Measurements from ENCODE around the gene RAB26. TPM values are rescaled to one million over a fixed set of nuclear protein-coding genes. Genes with fewer than 3 reads are reported as not detected.

The RAB26 gene
- total RNA-seq, 1 experiment from 2014 or later, result 3.2 TPM

DNA sequence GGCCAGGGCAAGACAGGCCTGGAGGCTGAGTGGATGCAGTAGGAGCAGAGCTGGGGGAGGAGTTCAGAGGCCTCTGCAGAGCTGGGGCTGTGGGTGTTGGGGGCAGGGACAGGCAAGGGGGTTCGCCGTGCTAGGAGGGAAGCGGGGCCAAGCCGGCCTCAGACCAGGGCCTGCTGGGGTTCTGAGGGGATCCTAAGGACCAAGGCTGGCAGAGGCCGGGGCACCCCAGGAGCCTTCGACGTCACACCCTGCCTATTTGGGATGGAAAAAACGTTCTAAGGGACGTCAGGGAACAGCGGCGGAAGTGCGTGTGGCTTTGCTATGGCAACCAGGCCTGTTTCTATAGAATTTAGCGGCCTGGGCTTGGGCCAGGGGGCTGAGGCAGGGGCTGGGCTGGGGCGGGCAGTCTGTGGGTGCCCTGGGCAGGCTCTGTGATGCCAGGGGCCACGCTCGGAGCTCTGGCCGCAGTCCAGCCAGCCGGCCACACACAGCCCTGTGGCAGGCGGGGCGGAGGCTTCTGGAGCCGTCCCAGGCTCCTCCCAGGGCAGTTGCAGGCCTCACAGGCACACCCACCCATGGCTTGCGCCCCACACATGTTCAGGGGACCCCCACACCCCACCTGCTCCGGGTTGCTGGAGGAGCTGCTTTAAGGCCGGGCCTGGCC is 10.9 kb downstream of the RAB26 start:
- DNase-seq (ENCODE audit: low spot score), result no peak

DNA sequence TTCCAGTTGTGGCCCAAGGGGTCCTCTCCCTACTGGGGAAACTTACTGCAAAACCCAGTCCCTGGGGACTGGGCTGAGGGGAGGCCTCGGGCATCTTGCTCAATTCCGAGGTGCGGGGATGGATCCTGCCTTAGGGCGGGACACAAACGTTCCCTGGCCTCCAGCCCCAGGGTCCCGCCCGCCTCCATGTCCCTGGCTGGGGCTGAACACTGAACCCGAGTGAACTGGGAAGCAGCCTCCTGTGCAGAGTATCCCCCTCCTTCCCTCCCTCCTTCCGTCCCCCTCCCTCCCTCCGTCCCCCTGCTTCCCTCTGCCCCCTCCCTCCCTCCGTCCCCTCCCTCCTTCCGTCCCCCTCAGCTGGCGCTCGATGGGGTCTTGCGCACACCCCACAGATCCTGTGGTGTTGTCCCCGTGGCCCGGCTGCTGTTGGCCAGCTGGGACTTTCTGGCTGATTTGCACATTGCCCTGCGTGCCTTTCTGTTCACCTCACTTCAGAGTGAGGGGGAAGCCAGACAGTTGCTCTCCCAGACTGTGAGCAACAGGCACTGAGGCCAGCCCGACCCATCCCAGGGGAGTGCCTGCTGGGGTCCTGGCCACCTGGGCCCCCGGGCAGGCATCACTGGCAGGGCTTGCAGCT is 12.6 kb downstream of the RAB26 start:
- DNase-seq (ENCODE audit: low spot score), result no peak

DNA sequence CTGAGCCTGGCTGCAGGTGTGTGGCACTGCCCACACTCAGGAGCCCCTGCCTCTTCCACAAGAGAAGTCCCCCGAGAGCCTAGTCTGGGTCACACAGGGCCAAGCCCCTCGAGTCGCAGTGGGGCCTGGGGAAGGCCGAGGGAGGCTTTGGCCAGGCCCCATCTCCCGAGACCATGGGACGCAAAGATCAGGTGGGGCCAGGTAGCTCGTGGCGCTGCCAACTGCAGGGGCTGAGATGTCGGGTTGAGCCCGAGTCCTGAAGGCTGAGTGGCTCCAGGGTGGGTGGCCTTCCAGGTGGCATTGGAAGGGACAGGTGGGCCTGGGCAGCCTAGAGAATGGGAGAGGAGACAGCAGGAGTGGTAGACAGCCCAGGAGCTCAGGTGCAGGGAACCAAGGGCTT is 13.5 kb downstream of the RAB26 start:
- no peak for DNase-seq (ENCODE audit: low spot score)

DNA sequence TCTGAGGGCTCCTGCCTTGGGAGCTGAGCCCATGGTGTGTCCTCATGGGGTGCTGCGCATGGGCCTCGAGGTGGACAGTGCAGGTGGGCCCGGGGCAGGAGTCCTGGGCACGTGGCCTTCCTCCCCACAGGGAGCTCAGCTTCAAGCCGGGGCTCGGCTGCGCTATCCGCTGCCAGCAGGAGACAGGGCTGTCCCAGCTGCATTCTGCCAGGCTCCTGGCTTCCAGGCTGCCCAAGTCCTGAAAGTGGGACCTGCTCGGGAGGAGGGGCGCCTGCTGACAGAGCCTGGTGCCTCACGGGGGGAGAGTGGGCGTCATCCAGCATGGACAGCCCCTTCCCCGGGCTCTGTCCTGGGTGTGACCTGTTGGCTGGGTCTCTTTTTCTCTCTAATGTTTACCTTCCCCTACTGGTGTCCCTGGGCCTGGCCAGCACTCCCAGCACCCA is 14.3 kb downstream of the RAB26 start:
- no peak for DNase-seq (ENCODE audit: low spot score)

DNA sequence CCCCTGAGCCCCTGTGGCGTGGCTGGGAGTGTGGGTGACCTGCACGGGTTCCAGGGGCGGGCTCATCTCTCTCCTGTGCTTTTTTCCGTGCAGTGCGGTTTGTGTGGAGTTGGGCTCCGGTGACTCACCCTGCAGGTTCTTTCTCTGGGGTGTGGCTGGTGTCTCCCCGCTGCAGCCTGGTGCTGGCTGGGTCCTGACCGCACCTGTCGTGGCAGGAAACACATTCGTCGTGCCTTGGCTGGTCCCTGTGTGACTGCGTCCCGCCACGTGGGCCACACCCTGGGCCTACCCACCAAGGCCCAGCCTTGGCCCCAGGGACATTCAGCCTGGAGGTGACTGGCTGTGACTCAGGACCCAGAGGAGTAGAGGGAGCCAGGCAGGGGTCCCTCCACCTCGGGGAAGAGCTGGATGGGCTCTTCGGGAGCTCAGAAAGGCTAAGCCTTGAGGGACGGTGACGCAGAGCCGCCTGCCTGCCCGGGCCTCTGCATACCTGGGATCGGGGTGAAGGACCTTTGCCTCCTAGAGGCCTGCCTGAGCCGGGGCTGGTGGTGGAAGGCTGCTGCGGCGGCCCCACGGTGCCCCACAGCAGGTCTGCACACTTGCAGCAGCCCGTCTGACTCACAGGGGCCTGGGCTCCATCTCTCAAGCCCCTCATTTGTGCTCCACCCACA is 14.9 kb downstream of the RAB26 start:
- DNase-seq (ENCODE audit: low spot score), result no peak

DNA sequence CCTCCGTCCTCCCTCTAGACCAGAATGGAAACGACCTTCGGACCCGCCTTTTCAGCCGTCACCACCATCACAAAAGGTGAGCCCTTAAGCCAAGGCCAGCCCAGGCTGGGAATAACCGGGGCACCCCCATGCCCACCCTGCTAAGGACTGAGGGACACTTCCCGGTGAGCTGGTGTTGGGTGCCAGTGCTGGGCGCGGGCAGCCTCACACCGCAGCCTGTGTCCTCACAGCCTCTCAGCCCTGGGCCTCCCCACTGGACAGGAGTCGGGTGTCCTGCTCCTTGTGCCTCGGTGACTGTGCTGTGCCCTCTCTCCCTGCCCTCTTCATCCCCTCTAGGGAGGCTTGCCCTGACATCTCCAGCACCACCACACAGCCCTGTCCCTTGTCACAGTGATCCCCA is 17.4 kb downstream of the RAB26 start:
- no peak for DNase-seq (ENCODE audit: low spot score)

DNA sequence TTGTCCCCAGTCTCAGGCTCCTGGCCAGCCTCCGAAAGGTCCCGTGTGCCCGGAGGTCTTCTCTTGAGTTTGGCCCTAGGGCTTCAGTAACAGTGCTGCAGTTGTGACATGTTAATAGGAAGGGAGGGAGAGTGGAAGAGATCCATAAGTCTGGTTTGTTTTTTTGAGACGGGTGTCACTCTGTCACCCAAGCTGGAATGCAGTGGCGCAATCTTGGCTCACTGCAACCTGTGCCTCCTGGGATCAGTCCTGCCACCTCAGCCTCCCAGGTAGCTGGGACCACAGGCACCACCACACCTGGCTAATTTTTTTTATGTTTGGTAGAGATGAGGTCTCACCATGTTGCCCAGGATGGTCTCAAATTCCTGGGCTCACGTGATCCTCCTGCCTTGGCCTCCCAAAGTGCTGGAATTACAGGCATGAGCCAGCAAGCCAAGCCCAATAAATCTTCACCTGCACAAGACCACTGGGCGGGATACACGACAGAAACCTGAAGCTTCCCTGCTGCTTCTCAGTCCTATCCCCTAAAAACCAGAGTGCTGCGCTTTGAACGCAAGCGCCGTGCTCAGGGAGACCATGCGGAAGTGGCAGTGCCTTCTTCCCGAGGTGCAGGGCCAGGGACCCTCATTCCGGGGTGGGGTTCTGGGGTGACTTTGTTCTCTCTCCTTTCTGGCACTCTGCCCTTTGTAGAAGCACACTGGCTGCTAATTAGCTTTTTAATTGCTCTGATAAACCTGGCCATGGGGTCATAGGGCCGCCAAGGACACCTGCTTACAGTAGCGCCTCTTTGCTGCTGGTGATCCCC is 18.0 kb downstream of the RAB26 start:
- DNase-seq (ENCODE audit: low spot score), result no peak

DNA sequence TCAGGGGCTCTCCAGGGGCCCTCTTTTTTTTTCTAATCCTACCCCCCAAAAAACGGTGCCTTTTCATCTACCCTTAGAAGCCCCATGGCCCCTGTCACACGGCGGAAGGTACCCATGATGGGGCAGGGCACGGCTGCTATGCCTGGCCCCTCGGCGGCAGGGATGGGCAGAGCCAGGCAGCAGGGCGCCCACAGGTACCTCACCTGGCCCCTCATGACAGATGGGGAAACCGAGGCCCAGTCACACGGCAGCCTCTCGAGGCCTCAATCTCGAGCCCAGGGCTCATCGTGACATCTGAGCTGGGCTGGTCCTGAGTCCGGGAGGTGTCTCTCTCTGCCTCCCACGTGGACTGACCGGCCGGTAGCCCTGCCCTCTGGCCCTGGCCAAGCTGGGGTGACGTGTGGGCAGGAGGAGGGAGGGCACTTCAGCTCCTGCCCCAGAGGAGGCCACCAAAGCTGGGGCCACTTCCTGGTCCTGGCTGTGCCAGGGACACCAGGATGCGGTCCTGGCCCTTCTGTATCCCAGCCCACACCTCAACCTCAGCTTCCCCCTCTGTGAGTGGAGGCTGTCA is 18.7 kb downstream of the RAB26 start:
- DNase-seq (ENCODE audit: low spot score), result no peak

DNA sequence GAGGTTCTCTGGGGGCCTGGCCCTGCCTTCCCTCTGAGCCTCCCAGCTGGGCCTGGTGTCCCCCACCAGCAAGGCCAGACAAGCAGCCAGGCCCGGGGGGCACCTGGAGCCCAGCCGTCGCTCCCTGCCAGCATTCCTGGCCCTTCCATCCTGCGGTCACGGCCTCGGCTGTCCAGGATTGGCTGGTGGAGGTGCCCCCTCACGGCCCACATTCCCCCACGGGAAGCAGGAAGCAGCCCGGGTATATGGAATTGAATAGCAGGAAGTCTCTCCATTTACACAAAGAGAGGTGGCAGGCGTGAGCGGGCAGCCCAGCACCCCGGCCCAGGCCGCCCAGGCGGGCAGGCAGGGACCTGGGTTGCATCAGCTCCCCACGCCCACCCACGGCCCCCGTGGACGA is 21.7 kb downstream of the RAB26 start:
- no peak for DNase-seq (ENCODE audit: low spot score)

DNA sequence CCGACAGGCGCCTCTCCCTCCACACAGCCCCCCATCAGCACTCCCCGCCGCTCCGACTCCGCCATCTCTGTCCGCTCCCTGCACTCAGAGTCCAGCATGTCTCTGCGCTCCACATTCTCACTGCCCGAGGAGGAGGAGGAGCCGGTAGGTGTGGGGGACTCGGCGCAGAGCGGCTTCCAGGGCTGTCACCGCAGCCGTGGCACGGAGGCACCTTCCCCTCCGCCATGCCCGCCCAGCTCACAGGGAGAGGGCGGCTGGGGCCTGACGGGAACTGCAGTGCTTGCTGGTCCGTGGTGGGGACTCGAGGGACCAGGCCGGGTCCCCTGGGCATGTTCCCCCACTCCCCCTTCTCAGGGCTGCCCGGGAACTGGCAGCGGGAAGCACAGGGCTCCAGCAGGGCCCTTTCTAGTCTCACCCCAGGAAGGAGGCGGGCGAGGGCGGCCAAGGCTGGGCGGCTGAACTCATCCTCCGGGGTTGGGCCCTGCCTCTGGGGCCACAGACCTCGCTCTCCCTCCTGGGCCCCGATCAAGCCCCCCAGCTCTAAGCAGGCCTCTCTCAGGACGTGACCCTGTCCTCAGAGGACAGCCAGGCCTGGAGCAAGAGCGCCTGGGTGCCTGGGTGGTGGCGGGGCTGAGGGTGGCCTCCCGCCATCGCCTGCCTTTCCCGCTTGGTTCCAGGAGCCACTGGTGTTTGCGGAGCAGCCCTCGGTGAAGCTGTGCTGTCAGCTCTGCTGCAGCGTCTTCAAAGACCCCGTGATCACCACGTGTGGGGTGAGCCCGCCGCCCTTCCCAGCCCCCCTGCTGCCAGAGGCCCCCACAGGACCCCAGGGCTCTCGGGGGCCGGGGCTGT is 22.4 kb downstream of the RAB26 start:
- DNase-seq (ENCODE audit: low spot score), result no peak

DNA sequence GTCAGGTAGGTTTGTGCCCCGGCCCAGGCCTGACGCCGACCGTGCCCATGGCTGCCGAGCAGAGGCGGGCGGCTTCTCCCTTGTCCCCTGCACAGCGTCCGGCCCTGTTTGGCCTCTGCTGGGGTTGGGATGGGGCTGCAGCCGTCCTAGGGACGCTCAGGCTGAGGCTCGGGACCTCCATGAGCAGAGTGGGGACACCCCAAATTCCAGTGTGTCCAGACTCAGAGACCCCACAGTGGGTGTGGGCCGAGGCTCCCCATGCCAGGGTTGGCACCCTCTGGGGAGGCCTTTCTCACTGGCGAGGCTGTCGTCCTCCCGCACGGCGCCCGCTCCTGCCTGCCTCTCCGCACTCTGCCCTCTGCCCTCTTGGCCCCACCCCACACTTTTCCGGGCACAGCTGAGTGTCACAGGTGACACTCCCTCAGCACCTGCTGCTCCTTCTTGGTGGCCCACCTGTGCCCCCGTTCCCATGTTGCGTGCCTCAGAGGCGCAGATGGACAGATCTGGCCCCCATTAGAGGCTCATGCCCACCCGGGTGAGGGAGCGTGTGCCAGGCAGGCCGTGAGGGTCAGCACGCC is 23.3 kb downstream of the RAB26 start:
- no peak for DNase-seq (ENCODE audit: low spot score)

DNA sequence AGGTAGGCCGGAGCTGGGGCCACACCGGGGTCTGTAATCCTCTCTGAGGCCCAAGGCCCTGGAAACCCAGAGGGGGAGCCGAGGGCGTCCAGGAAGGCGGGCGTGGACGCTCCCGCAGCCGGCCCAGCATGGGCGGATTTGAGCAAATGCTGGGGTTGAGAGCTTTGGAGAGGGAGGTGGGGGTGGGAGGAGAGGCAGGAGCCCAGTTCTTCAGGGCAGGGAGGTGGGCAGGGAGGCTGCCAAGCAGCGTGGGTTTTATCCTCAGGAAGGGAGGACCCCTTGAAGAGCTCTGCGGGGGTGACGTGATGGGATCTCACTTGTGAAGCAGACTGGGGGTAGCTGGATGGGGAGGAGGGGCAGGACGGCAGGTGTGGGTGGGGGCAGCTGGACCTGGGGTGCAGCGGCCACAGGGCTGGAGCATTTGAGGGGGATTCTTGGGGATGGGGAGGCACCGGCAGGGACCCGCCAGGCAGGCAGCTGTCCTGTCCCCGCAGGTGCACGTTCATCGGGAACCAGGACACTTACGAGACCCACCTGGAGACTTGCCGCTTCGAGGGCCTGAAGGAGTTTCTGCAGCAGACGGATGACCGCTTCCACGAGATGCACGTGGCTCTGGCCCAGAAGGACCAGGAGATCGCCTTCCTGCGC is 24.4 kb downstream of the RAB26 start:
- DNase-seq (ENCODE audit: low spot score), result no peak

DNA sequence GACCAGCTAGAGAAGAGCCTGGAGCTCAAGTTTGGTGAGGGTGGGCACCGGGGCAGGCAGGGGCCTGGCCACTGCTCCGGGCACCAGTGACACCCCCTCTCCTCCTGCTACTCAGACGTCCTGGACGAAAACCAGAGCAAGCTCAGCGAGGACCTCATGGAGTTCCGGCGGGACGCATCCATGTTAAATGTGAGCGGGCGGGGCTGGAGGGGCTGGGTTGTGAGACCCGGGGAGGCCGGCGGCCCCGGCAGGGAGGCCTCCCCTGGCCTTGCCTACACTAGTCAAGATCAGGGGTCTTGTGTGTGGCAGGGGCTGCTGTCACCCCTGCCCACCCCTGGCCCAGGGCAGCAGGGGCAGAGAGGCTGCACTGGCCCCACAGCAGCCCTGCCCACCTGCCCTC is 24.9 kb downstream of the RAB26 start:
- no peak for DNase-seq (ENCODE audit: low spot score)

DNA sequence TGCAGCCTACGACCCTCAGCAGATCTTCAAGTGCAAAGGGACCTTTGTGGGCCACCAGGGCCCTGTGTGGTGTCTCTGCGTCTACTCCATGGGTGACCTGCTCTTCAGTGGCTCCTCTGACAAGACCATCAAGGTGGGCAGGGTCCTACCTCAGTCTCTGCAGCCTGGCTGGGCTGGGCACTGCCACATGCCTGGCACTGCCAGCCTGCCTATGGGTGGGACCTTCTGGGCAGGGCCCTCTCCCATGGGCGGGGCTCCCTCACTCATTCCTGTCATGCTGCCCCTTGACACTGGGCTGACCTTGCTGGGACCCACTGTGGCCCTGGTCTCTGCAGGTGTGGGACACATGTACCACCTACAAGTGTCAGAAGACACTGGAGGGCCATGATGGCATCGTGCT is 25.5 kb downstream of the RAB26 start:
- DNase-seq (ENCODE audit: low spot score), result no peak

DNA sequence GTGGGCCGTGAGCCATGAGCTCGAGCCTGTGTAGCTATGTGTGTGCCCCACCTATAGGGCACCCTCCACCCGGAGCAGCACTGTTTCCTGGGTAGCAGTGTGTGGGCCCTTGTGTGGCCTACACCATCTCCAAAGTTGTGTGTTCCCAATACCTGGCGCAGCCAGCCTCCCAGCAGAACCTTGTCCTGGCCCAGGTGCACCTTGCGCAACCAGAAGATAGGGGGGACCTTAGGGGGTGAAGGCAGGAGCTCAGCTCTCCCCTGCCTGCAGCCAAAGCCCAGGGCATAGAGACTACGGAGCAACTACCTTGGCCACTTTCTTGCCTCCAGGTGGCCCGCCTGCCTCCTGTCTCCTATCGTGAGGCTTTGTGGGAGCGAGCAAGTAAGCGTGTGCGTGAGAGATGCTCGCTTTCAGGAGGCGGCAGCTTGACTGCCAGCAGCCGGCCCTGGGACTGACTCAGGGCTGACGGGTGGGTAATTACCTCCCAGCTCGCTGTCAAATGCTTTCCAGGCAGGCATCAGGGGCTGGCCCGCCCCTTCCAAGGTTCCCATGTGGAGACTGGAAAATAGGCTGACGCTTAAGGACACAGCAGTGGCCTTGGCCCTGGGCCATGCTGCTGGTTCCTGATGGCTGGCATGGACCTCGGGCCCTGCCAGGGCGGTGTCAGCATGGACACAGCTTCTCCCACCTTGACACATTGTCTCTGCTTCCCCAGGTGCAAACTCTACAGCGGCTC is 26.1 kb downstream of the RAB26 start:
- DNase-seq (ENCODE audit: low spot score), result no peak

DNA sequence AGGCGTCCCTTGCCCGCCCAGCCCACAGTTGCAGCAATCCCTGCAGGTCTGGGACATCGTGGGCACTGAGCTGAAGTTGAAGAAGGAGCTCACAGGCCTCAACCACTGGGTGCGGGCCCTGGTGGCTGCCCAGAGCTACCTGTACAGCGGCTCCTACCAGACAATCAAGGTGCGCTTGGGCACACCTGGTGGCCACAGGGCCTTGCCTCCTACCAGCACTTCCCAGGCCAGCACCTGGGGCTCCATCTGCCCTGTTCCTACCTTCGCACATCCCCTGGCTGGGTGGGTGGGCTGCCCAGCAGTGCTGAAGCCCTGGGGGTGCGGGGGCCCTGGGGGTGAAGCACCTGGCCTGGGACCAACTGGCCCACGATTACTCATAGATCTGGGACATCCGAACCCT is 27.0 kb downstream of the RAB26 start:
- no peak for DNase-seq (ENCODE audit: low spot score)

DNA sequence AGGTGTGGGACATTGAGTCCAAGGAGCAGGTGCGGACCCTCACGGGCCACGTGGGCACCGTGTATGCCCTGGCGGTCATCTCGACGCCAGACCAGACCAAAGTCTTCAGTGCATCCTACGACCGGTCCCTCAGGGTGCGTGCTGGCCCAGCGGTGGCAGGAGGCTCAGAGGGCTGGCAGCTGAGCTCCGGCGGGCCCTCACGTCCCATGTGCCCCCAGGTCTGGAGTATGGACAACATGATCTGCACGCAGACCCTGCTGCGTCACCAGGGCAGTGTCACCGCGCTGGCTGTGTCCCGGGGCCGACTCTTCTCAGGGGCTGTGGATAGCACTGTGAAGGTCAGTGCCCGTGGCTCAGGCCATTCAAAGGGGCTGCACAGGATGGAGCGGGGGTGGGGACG is 27.6 kb downstream of the RAB26 start:
- DNase-seq (ENCODE audit: low spot score), result no peak

DNA sequence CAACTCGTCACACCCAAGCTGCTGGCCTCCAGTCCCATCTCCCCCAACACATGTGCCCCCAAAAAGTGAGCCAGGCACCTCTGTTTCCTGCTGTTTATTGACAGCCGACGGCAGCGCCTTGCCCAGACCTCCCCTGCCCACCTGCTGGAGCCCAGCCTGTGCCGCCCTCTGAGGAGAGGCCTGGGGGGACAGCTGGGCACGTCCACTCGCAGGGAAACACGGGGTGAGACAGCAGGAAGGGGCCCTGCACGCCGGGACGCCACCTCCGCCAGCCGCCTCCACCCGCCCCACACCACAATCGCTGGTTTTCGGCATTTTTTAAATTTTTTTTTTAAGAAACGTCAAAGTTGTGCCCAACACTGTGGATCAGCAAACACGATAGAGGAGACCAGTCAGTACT is 28.7 kb downstream of the RAB26 start:
- DNase-seq (ENCODE audit: low spot score), result no peak

DNA sequence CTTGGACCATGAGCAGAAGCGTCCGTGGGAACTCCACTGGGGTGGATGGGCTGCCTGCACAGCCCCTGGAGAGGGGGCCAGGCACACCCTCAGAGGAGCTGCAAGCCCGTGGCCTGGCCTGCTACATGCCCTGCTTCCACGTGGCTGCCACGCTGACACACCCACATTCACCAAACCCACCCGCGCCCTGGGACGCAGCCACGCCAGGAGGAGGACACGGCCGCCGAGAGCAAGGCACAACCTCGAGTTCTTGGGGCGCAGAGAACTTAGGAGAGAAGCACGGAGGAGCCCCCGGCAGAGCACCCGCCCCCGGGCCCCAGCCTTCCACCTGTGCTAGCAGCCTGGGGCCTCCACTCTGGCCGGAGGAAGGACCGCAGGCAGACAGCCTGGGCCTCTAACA is 29.1 kb downstream of the RAB26 start:
- no peak for DNase-seq (ENCODE audit: low spot score)

Data from H4 (cell line).